NAMALWA (cell line): ENCODE results near the gene ABCG8.

ENCODE experiments used
- DNase-seq: peaks from one replicate; pipeline ENCODE4 v3.0.0-alpha.2; 2015; ENCODE audit warnings: low spot score

The ABCG8 gene

GRCh38 chr2:43925431-43925830 is 86.7 kb downstream of the ABCG8 start:
- DNase-seq = no peak

GRCh38 chr2:43927442-43927841 is 88.7 kb downstream of the ABCG8 start:
- no peak for DNase-seq

DNA sequence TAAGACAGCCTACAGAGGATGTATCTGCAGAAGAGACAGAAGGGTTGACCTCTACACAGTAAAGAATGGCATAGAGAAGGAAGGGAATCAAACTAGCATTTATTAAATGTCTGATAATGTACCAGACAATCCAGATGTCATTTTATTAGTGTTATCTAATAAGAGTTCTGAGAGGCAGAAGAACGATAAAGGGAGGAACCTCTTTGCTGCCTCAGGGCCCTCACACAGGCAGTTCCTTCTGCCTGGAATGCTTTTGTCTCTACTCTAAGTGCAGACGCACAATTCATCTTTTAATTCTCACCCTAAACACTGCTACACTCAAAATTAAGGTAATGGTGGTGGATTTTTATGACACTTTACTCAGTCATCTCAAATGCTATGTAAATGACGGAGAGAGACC is 92.5 kb downstream of the ABCG8 start:
- no peak for DNase-seq
